ENCODE results near the gene LANCL2. TPM values are rescaled to one million over a fixed set of nuclear protein-coding genes. Genes with fewer than 3 reads are reported as not detected.

LANCL2 gene
- total RNA-seq, 1 donor from 2014 or later = 21.3 TPM

DNA sequence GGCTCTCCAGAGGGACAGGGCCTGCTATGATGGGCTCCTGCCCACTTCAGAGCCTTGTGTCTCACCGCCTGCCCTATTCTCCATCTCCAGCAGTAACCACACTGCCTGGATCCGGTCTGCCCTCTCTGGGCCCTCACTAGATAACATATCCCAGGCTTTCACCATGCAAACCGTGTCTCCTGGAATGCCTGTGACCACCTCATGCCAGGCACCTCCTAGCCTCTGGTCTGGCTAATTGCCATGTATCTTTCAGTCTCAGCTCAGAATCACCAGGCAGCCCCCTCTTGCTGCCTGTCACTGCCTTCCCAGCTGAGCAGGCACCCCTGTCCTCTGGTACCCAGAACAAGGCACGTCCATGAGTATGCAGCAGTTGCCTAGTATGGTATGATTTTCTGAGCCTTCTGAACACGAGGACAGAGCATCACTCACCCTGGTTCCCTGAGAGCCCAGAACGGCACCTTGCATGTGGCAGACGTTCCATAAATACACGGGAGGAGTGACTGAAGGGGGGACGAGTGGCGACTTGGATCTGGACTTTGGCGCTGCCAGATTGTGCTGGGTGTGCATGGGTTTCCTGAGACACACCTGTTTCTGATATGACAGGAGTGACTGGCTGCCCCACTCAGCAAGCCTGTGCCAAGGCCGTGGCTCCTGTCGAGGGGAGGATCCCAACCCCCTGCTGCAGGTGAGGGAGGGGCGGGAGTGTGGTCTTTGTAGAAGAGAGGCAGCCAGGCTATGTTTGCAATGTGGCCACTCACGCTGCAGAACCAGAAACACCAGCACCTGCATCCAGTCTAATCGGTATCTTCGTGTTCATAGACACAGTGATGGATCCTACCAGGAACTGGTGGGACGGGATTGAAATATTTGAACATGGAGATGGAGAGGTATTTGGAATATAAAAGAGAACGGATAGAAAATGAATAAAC, 112.0 kb downstream of the LANCL2 start:
- TF ChIP-seq, protein P1, sequence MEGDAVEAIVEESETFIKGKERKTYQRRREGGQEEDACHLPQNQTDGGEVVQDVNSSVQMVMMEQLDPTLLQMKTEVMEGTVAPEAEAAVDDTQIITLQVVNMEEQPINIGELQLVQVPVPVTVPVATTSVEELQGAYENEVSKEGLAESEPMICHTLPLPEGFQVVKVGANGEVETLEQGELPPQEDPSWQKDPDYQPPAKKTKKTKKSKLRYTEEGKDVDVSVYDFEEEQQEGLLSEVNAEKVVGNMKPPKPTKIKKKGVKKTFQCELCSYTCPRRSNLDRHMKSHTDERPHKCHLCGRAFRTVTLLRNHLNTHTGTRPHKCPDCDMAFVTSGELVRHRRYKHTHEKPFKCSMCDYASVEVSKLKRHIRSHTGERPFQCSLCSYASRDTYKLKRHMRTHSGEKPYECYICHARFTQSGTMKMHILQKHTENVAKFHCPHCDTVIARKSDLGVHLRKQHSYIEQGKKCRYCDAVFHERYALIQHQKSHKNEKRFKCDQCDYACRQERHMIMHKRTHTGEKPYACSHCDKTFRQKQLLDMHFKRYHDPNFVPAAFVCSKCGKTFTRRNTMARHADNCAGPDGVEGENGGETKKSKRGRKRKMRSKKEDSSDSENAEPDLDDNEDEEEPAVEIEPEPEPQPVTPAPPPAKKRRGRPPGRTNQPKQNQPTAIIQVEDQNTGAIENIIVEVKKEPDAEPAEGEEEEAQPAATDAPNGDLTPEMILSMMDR (IDR thresholded peaks at IDR 0.05) = no peak
- Mint-ChIP-seq H3K27ac (ENCODE audit: unreplicated experiment) (no peak overlapping the region), H3K27me3 (ENCODE audit: low read depth) (no peaks in the 10 kb centered on the region), H3K9me3 (ENCODE audit: low read depth) (no peaks in the 10 kb centered on the region), H3K36me3 (ENCODE audit: low read depth) (peaks cover 6% of the 10 kb centered on the region), H3K4me1 (ENCODE audit: low read depth) (peaks cover 32% of the 10 kb centered on the region), H3K4me3 (ENCODE audit: unreplicated experiment) (no peak overlapping the region)
- DNase-seq (ENCODE audit: low spot score) = no peak

DNA sequence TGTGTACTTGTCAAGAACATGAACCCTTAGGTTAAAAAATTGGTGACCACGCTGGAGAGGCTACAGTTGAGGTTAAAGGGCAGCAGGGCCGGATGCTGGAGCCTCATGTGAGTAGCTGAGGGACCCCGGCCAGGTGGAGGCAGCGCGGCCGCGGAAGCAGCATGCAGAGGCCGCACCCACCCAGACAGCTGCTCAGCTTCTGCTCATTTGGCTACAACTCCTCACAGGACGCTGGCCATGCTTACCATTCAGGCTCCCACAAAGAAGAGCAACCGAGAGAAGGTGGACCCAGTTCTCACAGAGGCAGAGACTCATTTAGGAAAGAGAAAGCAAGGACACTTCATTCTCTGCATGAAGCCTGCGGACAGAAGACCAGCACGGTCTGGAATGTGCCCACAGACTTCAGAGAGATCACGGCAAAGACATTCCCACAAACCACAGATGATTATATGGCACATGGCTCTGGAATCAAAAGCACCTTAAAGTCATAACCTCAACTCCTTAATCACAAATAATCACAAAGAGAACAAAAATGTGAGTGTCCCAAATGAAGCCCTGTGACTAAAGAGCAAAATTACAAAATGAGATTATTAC, 112.7 kb downstream of the LANCL2 start:
- Mint-ChIP-seq H3K27ac (ENCODE audit: unreplicated experiment) (peak overlapping the region; percentile 65), H3K9me3 (ENCODE audit: low read depth) (no peaks in the 10 kb centered on the region), H3K4me1 (ENCODE audit: low read depth) (peaks cover 32% of the 10 kb centered on the region), H3K27me3 (ENCODE audit: low read depth) (no peaks in the 10 kb centered on the region), H3K36me3 (ENCODE audit: low read depth) (peaks cover 6% of the 10 kb centered on the region), H3K4me3 (ENCODE audit: unreplicated experiment) (peak overlapping the region; percentile 22)
- DNase-seq (ENCODE audit: low spot score) = no peak
- TF ChIP-seq, protein P1 (IDR thresholded peaks at IDR 0.05) = no peak

DNA sequence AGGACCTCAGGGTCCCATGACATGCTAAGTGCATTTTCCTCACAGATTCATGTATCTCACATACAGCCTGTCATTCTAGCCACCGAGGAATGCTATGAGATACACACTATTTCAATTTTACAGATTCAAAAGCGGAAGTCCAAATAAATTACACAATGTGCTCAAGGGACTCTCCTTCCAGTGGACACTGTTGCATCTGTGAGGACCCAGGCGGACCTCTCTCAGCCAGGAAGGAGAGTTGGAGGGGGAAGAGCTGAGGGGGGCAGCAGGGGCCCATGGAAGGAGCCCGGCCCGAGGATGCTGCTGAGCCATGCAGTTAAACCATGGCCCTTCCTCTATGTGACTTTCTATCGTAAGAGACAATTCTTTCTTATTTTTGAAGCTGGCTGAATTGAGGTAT, 113.6 kb downstream of the LANCL2 start:
- Mint-ChIP-seq H3K4me3 (ENCODE audit: unreplicated experiment) (no peak overlapping the region), H3K27ac (ENCODE audit: unreplicated experiment) (peak overlapping the region; percentile 65)

DNA sequence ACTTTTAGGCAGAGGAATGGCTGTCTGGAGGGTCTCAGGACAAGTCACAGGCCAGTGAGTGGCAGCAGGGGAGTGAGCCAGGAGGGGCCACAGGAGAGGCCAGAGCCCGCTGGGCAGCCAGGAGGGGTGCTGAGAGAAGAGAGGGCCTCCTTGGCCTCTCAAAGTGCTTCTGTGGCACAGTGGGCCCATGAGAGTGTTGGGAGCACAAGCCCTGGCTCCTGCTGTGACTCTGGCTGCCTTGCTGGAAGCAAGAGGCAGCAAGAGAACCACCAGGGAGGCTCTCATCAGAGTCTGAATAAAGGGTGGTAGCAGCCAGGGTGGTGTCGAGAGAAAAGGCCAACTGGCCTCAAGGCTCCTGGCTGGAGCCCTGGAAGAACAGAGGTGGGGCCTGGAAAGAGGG, 116.0 kb downstream of the LANCL2 start:
- H3K9me3 Mint-ChIP-seq (ENCODE audit: low read depth) = no peaks in the 10 kb centered on the region

More for the DNA sequence above, 113.6 kb downstream of the LANCL2 start:
- TF ChIP-seq, protein P1 (IDR thresholded peaks at IDR 0.05) = no peak
- Mint-ChIP-seq H3K9me3 (ENCODE audit: low read depth) (no peaks in the 10 kb centered on the region), H3K4me1 (ENCODE audit: low read depth) (peaks cover 32% of the 10 kb centered on the region), H3K27me3 (ENCODE audit: low read depth) (no peaks in the 10 kb centered on the region), H3K36me3 (ENCODE audit: low read depth) (peaks cover 9% of the 10 kb centered on the region)
- no peak for DNase-seq (ENCODE audit: low spot score)

DNA sequence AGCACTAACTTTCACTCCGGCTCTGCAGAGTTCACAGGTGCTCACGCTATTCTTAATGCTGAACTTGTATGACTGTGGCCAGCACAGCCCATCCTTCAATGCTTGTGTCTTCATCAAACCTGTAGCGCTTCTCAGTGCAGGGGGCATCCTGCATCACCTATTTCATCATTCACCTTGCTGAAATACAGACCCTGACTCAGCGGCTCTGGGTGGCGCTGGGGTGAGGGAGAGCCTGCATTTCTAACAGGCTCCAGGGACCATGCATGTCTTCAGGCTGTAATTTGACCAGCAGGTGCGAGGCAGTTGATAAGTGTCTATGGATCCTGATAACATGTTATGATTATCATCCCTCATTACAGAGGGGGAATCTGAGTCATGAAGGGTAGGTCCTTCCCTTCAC, 117.9 kb downstream of the LANCL2 start:
- no peaks in the 10 kb centered on the region for H3K27me3 Mint-ChIP-seq (ENCODE audit: low read depth)
- H3K4me3 Mint-ChIP-seq (ENCODE audit: unreplicated experiment) = no peak overlapping the region
- DNase-seq (ENCODE audit: low spot score) = no peak
- H3K4me1 Mint-ChIP-seq (ENCODE audit: low read depth) = peaks cover 8% of the 10 kb centered on the region
- TF ChIP-seq, protein P1 (IDR thresholded peaks at IDR 0.05) = no peak
- H3K9me3 Mint-ChIP-seq (ENCODE audit: low read depth) = no peaks in the 10 kb centered on the region
- H3K36me3 Mint-ChIP-seq (ENCODE audit: low read depth) = peaks cover 19% of the 10 kb centered on the region
- H3K27ac Mint-ChIP-seq (ENCODE audit: unreplicated experiment) = no peak overlapping the region

More for the DNA sequence above, 116.0 kb downstream of the LANCL2 start:
- Mint-ChIP-seq H3K27ac (ENCODE audit: unreplicated experiment) (no peak overlapping the region), H3K4me3 (ENCODE audit: unreplicated experiment) (no peak overlapping the region), H3K27me3 (ENCODE audit: low read depth) (no peaks in the 10 kb centered on the region), H3K36me3 (ENCODE audit: low read depth) (peaks cover 16% of the 10 kb centered on the region), H3K4me1 (ENCODE audit: low read depth) (peaks cover 23% of the 10 kb centered on the region)
- DNase-seq (ENCODE audit: low spot score) = no peak
- TF ChIP-seq, protein P1 (IDR thresholded peaks at IDR 0.05) = no peak

Measured in chondrocyte (in vitro differentiated cells).